H9 (cell line): ENCODE results near the gene GRM1. TPM values are rescaled to one million over a fixed set of nuclear protein-coding genes. Genes with fewer than 3 reads are reported as not detected.

Source experiments
- DNase-seq: peaks from one replicate; pipeline ENCODE4 v3.0.0-alpha.2; 2017
- H2AFZ ChIP-seq: one replicate; pipeline ENCODE4 v1.6.1; 2013; ENCODE audit warnings: mild to moderate bottlenecking, low read length, control low read depth, moderate library complexity
- H2AK5ac ChIP-seq: 2 replicates; pipeline ENCODE4 v1.6.1; 2013; ENCODE audit warnings: low read length, control low read depth, mixed read lengths; ENCODE audit not compliant: insufficient read length
- H2BK120ac ChIP-seq: one replicate; pipeline ENCODE4 v1.6.1; 2013; ENCODE audit warnings: low read depth, mild to moderate bottlenecking, low read length, control low read depth, inconsistent platforms; ENCODE audit not compliant: poor library complexity, severe bottlenecking
- H2BK12ac ChIP-seq: 2 replicates; pipeline ENCODE4 v1.6.1; 2013; ENCODE audit warnings: low read length, control low read depth, mixed read lengths, low read depth; ENCODE audit not compliant: insufficient read length
- H2BK15ac ChIP-seq: 2 replicates; pipeline ENCODE4 v1.6.1; 2013; ENCODE audit warnings: low read depth, low read length, control low read depth
- H2BK20ac ChIP-seq: one replicate; pipeline ENCODE4 v1.6.1; 2013; ENCODE audit warnings: low read depth, mild to moderate bottlenecking, low read length, control low read depth, inconsistent platforms; ENCODE audit not compliant: poor library complexity, severe bottlenecking
- H2BK5ac ChIP-seq: 2 replicates; pipeline ENCODE4 v1.6.1; 2013; ENCODE audit warnings: low read length, control low read depth, mixed read lengths; ENCODE audit not compliant: insufficient read length
- H3K14ac ChIP-seq: 2 replicates; pipeline ENCODE4 v1.6.1; 2013; ENCODE audit warnings: low read length, control low read depth; ENCODE audit not compliant: insufficient read depth
- H3K18ac ChIP-seq: 2 replicates; pipeline ENCODE4 v1.6.1; 2013; ENCODE audit warnings: low read depth, mild to moderate bottlenecking, mixed read lengths, low read length, control low read depth; ENCODE audit not compliant: insufficient read length
- H3K23ac ChIP-seq: 2 replicates; pipeline ENCODE4 v1.6.1; 2013; ENCODE audit warnings: low read length, control low read depth, mixed read lengths, low read depth; ENCODE audit not compliant: insufficient read length
- H3K23me2 ChIP-seq: 2 replicates; pipeline ENCODE4 v1.6.1; 2013; ENCODE audit warnings: low read depth, mild to moderate bottlenecking, mixed read lengths, low read length, control low read depth; ENCODE audit not compliant: insufficient read length, poor library complexity, severe bottlenecking
- H3K27ac ChIP-seq: 2 replicates; pipeline ENCODE4 v1.5.1; 2013; ENCODE audit warnings: low read length, control low read depth, mixed read lengths, low read depth; ENCODE audit not compliant: insufficient read length
- H3K27me3 ChIP-seq: 2 replicates; pipeline ENCODE4 v1.6.1; 2013; ENCODE audit warnings: low read length, control low read depth, inconsistent platforms; ENCODE audit not compliant: insufficient read depth
- H3K4ac ChIP-seq: 2 replicates; pipeline ENCODE4 v1.6.1; 2013; ENCODE audit warnings: low read depth, mild to moderate bottlenecking, control low read depth, inconsistent platforms, low read length, moderate library complexity
- H3K4me1 ChIP-seq: 2 replicates; pipeline ENCODE4 v1.6.1; 2013; ENCODE audit warnings: low read length, control low read depth, inconsistent platforms; ENCODE audit not compliant: insufficient read depth
- H3K4me2 ChIP-seq: 2 replicates; pipeline ENCODE4 v1.6.1; 2013; ENCODE audit warnings: low read length, control low read depth, mixed read lengths; ENCODE audit not compliant: insufficient read length, insufficient read depth
- H3K56ac ChIP-seq: 2 replicates; pipeline ENCODE4 v1.6.1; 2013; ENCODE audit warnings: low read depth, mild to moderate bottlenecking, mixed read lengths, low read length, control low read depth; ENCODE audit not compliant: insufficient read length
- H3K79me1 ChIP-seq: 2 replicates; pipeline ENCODE4 v1.6.1; 2013; ENCODE audit warnings: low read depth, mild to moderate bottlenecking, moderate library complexity, low read length, control low read depth, inconsistent platforms; ENCODE audit not compliant: insufficient read depth, poor library complexity, severe bottlenecking
- H3K79me2 ChIP-seq: 2 replicates; pipeline ENCODE4 v1.6.1; 2013; ENCODE audit warnings: low read length, control low read depth, inconsistent platforms; ENCODE audit not compliant: insufficient read depth
- H3K9ac ChIP-seq: 2 replicates; pipeline ENCODE4 v1.6.1; 2013; ENCODE audit warnings: low read length, control low read depth, mixed read lengths; ENCODE audit not compliant: insufficient read length; ENCODE audit errors: extremely low read depth
- H3K9me3 ChIP-seq: one replicate; pipeline ENCODE4 v1.6.1; 2013; ENCODE audit warnings: low read depth, low read length, inconsistent platforms; ENCODE audit not compliant: control insufficient read depth
- H3T11ph ChIP-seq: one replicate; pipeline ENCODE4 v1.6.1; 2013; ENCODE audit warnings: mild to moderate bottlenecking, low read length, control low read depth, inconsistent platforms
- H4K20me1 ChIP-seq: one replicate; pipeline ENCODE4 v1.6.1; 2013; ENCODE audit not compliant: control insufficient read depth, insufficient read length, insufficient read depth
- H4K5ac ChIP-seq: 2 replicates; pipeline ENCODE4 v1.6.1; 2013; ENCODE audit warnings: low read depth, mild to moderate bottlenecking, mixed read lengths, low read length, control low read depth; ENCODE audit not compliant: insufficient read length
- H4K8ac ChIP-seq: replicated peaks from 2 replicates; pipeline ENCODE4 v1.6.1; 2013; ENCODE audit warnings: low read length, control low read depth, mixed read lengths, low read depth; ENCODE audit not compliant: insufficient read length
- H4K91ac ChIP-seq: 2 replicates; pipeline ENCODE4 v1.6.1; 2013; ENCODE audit warnings: low read depth, mild to moderate bottlenecking, moderate library complexity, mixed read lengths, low read length, control low read depth; ENCODE audit not compliant: insufficient read length
- H3K27ac Mint-ChIP-seq, 3 experiments: 2 replicates in 2 of 3; 3 replicates in 1 of 3; pipeline ENCODE4 v1.8.0; 2020 to 2021; ENCODE audit warnings: mixed read lengths in 3 of 3, mild to moderate bottlenecking in 1 of 3, moderate library complexity in 1 of 3
- H3K27me3 Mint-ChIP-seq: 2 replicates; pipeline ENCODE4 v1.8.0; 2021; ENCODE audit warnings: low read depth, mild to moderate bottlenecking, moderate library complexity, mixed read lengths
- H3K36me3 Mint-ChIP-seq, 3 experiments: 2 replicates in 2 of 3; 3 replicates in 1 of 3; pipeline ENCODE4 v1.8.0; 2020 to 2021; ENCODE audit warnings: low read depth in 3 of 3, mixed read lengths in 3 of 3; ENCODE audit not compliant: insufficient read depth in 1 of 3
- H3K4me1 Mint-ChIP-seq, 2 experiments: 2 replicates each; pipeline ENCODE4 v1.8.0; 2020; ENCODE audit warnings: mixed read lengths in 2 of 2
- H3K4me3 Mint-ChIP-seq, 2 experiments: 2 replicates in 1 of 2; 3 replicates in 1 of 2; pipeline ENCODE4 v1.8.0; 2020 to 2021; ENCODE audit warnings: mild to moderate bottlenecking in 2 of 2, mixed read lengths in 2 of 2, moderate library complexity in 1 of 2
- H3K9me3 Mint-ChIP-seq, 2 experiments: 2 replicates in 1 of 2; 3 replicates in 1 of 2; pipeline ENCODE4 v1.8.0; 2020; ENCODE audit warnings: mild to moderate bottlenecking in 2 of 2, mixed read lengths in 2 of 2, moderate library complexity in 1 of 2
- CTCF ChIP-seq: fragments of 200-600 bp; sonication (generic); conservative IDR thresholded peaks from 3 replicates; pipeline ENCODE4 v1.8.0; 2021; ENCODE audit warnings: antibody characterized with exemption, mild to moderate bottlenecking
- WGBS: extraction: QIAGEN DNeasy Blood & Tissue Kit; methylation state at CpG from one replicate; pipeline ENCODE4 v1.1.7; 2013; ENCODE audit warnings: missing lambda C conversion rate, low lambda C conversion rate, mixed read lengths; ENCODE audit not compliant: insufficient read length; ENCODE audit errors: extremely low coverage; 5-methylcytosine and 5-hydroxymethylcytosine counted together
- total RNA-seq: library from RNA; stranded (reverse); gene quantifications from 2 replicates; pipeline ENCODE4 v1.2.1, GENCODE V29; 2021

GRM1 gene
- total RNA-seq, 1 experiment from 2014 or later: 0.39 TPM

- no peaks in the 10 kb centered on the region for H3K27me3 Mint-ChIP-seq
- Histone ChIP-seq H4K20me1 (no peaks in the 10 kb centered on the region), H3K79me2 (no peaks in the 10 kb centered on the region), H2AFZ (no peak overlapping the region), H3K4ac (no peak overlapping the region), H3K23ac (no peak overlapping the region), H3K4me1 (peaks cover 4% of the 10 kb centered on the region; the same call in 1 of the 2 replicates), H3T11ph (no peak overlapping the region), H2BK5ac (no peak overlapping the region), H2BK20ac (no peak overlapping the region), H3K9ac (no peak overlapping the region), H3K56ac (no peak overlapping the region), H4K8ac (no peak overlapping the region), H3K27me3 (no peaks in the 10 kb centered on the region), H3K4me2 (no peak overlapping the region), H3K9me3 (no peaks in the 10 kb centered on the region), H3K14ac (no peak overlapping the region), H4K91ac (no peak overlapping the region), H2BK120ac (no peak overlapping the region), H3K23me2 (no peaks in the 10 kb centered on the region), H2BK15ac (no peak overlapping the region), H3K18ac (no peak overlapping the region), H2BK12ac (no peak overlapping the region), H2AK5ac (no peak overlapping the region), H4K5ac (no peak overlapping the region), H3K79me1 (no peaks in the 10 kb centered on the region), H3K27ac (no peak overlapping the region)
- H3K27ac Mint-ChIP-seq: no peak overlapping the region
- H3K4me3 Mint-ChIP-seq: no peak overlapping the region
- no peak for DNase-seq
- no CpG with 5 or more reads among the region's 3 CpGs for WGBS
- no peaks in the 10 kb centered on the region for H3K9me3 Mint-ChIP-seq
- TF ChIP-seq CTCF: no peak
- H3K4me1 Mint-ChIP-seq: peaks cover 23 to 32% of the 10 kb centered on the region in 2 experiments
- no peaks in the 10 kb centered on the region for H3K36me3 Mint-ChIP-seq
Observed at GRCh38 chr6:146347690-146348089, 318.8 kb downstream of the GRM1 start.
